Measurements from ENCODE around the gene KRT16.

The KRT16 gene

DNA sequence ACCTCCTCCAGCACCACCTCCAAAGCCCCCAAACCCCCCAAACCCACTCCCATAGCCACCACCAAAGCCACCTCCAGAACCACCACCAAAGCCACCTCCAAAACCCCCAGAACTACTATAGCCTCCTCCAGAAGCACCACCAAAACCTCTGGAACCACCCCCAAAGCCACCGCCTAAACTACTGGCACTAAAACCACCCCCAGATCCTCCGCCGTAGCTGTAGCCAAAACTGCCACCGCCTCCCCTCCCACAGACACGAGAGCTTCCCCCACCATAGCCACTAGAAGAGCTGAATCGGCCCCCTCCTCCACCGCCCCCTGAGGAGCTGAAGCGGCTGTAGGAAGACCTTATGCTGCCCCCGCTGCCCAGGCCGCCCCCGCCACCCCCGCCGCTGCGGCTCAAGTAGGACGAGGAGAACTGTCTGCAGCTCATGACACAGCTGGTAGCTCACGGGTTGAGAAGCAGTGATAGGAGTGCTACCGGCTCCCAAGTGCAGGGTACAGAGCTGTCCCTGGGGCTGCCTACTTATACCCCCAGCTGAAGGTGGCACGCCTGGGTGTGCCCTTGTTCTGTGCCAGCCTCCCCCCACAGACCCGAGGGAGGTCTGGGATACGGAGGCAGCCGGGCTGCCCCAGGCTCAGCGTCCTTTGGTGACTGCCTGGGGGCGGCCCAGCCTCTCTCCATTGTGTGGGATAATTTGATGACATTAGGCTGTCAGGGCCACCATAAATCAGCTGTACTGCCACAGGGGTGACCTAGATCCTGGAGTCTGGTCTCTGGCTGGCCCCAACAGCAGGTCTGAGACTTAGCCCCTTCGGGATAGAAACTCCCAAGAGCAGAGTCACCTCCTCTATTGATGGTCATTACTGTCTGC lies 40.8 kb downstream of the KRT16 start, which contains the start of gene KRT9:
Gene KRT9 (minus strand): TSS at position 499 of the 874 bp plus-strand sequence. CDS start 67 bp downstream, at position 432.
- no peak for DNase-seq (ENCODE audit: low read depth)
- no peak within 1 kb of the TSS for H3K4me3 ChIP-seq (ENCODE audit: low read depth, low read length)

DNA sequence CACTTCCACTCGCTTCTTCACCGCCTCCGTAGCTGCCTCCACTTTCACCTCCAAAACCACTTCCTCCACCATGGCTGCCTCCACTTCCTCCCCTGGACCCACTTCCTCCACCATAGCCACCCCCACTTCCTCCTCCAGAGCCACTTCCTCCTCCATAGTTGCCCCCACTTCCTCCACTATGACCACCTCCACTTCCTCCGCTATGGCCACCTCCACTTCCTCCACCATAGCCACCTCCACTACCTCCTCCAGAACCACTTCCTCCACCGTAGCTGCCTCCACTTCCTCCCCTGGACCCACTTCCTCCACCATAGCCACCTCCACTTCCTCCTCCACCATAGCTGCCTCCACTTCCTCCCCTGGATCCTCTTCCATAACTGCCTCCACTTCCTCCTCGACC lies 45.2 kb downstream of the KRT16 start:
- H3K4me3 ChIP-seq (ENCODE audit: low read depth, low read length): no peak overlapping the region

DNA sequence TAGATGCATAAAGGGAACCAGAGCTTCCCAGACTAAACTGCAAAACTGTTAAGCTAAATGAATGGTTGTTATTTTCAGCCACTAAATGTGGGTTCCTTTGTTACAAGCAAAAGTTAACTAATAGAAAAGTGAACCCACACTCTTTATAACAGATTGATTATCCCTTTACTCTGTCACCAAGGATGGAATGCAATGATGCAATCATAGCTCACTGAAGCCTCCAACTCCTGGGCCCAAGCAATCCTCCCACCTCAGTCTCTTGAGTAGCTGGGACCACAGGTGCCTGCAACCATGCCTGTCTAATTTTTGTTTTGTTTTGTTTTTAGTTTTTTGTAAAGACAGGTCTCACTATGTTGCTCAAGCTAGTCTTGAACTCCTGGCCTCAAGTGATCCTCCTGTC lies 47.2 kb downstream of the KRT16 start:
- DNase-seq (ENCODE audit: low read depth): no peak
- H3K4me3 ChIP-seq (ENCODE audit: low read depth, low read length): no peak overlapping the region

More for the DNA sequence above, 45.2 kb downstream of the KRT16 start:
- DNase-seq (ENCODE audit: low read depth): no peak

DNA sequence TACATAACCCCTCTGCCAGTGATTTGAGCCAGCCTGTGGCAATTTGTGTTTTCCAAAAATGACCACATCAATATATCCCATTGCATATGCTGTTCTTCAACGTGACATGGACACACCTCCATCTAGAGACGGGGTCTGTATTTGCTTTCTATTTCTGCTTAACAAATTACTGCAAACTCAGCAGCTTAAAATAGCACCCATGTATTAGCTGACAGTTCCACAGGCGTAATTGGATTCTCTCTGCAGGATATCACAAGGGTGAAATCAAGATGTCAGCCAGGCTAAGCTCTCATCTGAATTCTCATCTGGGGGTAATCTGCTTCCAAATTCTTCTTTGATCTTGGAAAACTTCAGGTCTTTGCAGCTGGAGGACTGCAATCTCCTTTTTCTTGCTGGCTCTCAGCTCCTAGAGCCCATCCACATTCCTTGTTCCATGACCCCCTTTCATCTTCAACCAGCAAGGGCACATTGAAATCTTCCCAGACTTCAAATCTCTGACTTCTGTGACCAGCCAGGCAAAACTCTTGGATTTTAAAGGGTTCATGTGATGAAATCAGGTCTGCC lies 48.9 kb downstream of the KRT16 start:
- DNase-seq (ENCODE audit: low read depth): no peak
- H3K4me3 ChIP-seq (ENCODE audit: low read depth, low read length): no peak overlapping the region

DNA sequence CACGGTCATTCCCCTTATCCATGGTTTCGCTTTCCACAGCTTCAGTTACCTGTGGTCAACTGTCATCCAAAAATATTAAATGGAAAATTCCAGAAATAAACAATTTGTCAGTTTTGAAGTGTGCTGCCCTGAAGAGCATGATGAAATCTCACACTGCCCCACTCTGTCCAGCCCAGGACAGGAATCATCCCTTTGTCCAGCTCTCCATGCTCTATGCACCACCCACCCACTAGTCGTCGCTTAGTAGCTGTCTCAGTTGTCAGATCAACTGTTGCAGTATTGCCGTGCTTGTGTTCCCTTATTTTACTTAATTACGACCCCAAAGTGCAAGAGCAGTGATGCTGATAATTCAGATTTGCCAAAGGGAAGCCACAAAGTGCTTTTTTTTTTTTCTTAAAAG lies 51.0 kb downstream of the KRT16 start:
- no peak for DNase-seq (ENCODE audit: low read depth)
- H3K4me3 ChIP-seq (ENCODE audit: low read depth, low read length): no peak overlapping the region

All from skeletal muscle cell (primary cell).